ENCODE measurements around the gene XYLT2.

Gene XYLT2

DNA sequence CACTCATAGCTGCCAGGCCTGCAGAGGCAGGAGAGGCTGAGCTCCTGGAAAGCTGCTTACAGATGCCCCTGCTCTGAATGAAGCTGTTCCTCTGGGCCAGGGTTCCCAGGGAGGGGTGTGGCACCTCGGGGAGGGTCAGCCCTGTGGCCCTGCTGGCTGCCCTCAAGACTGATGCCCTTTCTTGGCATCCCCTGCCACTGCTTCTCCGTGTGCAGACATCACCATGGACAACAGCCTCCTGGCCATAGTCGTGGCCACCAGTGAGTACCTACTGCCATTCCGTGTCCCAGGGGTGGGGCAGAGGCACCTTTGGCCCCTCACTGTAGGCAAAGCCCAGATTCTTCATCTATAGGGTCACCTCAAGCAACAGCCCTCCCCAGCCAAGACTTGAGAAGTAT lies 18.1 kb downstream of the XYLT2 start:
- DNase-seq (ENCODE audit: low read depth): no peak

GRCh38 chr17:50364715-50365114 lies 18.8 kb downstream of the XYLT2 start:
- peak; percentile 69 for DNase-seq (ENCODE audit: low read depth)

DNA sequence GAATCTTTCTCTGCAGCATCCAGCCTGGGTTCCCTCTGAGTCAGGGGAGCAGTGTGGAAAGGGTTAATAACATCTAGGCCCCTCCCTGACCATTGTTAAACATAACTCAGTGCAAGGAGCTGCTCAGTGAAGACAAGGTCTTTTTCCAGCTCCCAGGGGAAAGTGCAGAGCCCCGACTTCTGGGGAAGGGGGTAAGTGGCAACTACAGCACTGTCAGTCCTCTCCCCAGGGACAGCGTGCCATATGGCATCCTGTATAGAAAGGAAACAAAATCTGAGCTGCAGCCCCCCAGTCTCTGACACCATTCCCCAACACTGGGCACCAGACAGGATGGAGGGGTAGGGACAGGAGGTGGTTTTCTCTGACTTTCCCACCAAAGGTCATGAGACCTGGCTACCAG lies 19.2 kb downstream of the XYLT2 start:
- no peak for DNase-seq (ENCODE audit: low read depth)

DNA sequence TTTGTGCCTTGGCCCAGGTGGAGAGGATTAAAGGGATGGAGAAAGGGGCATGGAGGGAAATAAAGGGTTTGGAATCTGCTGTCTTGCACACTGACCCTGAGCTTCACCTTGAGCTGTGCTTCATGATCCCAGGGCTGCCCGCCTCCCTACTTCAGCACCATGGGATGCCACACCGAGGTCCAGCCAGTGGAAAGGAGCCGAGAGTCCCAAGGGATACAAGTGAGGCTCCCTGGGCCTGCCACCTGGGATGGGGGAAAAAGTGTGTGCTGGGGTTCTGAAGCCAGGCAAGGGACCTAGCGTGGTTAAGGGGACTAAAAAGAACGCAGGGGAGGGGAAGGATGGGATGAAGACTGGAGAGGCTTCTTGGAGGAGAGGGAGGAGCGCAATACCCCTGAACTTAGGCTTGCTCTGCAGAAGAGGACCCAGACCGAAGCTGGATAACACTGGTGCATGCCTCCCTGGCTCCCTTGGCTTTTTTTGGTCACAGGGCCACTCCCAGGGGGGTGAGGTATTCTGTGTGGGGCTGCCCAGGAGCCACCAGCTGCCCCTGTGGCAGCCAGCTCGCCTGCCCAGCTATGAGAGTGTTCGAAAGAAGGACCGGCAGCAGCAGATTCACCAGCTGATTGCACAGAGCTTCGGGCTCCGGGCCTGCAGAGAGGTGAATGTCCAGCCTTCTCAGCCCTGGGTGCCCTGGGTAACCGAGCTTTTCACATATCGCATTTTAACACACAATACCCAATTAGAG lies 19.9 kb downstream of the XYLT2 start:
- DNase-seq (ENCODE audit: low read depth): no peak

GRCh38 chr17:50367401-50367800 lies 21.5 kb downstream of the XYLT2 start:
- DNase-seq (ENCODE audit: low read depth): no peak

- DNase-seq (ENCODE audit: low read depth): no peak
Measured at GRCh38 chr17:50370052-50370451, 24.1 kb downstream of the XYLT2 start.

- DNase-seq (ENCODE audit: low read depth): no peak
Measured at GRCh38 chr17:50371526-50371925, 25.6 kb downstream of the XYLT2 start.

DNA sequence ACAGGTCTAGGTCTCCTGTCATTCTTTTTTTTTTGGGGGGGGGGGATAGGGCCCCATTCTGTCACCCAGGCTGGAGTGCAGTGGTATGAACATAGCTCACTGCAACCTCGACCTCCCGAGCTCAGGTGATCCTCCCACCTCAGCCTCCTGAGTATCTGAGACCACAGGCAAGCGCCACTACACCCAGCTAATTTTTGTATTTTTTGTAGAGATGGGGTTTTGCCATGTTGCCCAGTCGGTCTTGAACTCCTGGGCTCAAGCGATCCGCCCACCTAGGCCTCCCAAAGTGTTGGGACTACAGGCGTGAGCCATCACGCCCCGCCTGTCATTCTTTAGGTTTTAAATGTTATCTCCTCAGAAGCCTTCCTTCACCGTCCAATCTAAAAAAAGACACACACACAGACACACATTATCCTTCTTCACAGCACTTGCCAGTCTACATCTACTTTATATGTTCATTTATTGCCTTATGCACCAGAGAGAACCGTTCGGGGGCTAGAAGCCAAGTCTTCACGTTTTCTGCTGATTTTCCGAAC lies 26.4 kb downstream of the XYLT2 start:
- DNase-seq (ENCODE audit: low read depth): no peak

DNA sequence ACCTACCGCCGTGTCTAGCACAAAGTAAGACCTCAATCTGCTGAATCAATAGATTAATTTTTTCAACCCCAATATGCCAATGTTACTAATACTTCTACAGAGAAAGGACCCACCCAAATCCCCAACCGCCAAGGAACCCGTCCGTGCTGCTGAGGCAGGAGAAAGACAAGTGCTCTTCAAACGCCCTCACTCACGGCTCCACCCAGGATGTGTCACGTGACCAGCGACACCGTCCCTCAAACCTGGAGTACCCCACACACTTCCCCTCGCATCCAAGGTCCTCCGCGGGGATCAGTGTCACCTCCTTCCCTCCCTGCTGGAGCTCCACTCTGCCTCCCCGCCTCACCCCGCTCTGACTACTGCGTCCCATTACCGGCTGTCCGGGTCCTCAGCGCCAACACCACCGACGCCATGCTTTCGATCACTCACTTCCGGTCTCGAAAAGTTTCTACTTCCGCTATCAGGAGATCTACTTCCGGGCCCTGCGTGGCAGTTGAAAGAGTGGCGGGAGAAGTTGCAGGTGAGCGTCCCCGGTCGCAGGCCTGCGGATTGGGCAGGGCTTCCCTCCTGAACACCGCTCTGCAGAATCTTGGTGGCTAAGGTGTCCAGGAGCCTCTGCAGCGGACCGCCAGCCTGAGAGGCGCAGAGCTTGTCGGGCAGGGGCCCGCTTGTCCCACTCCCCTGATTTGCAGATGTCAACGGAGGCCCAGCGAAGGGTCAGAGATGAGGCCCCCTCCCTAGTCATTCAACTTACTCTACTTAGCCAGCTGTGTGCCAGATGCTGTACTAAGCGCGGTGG lies 27.0 kb downstream of the XYLT2 start, which contains the start of the genes EME1 and MRPL27:
EME1 (plus strand) TSS at position 472 of the 799 bp plus-strand sequence. CDS start 1,980 bp downstream, outside the sequence.
MRPL27 (minus strand) TSS at position 427 of the 799 bp plus-strand sequence; CDS start at position 413, 14 bp downstream.
- DNase-seq (ENCODE audit: low read depth): peak; percentile 77

GRCh38 chr17:50373705-50374104 lies 27.8 kb downstream of the XYLT2 start:
- DNase-seq (ENCODE audit: low read depth): no peak

DNA sequence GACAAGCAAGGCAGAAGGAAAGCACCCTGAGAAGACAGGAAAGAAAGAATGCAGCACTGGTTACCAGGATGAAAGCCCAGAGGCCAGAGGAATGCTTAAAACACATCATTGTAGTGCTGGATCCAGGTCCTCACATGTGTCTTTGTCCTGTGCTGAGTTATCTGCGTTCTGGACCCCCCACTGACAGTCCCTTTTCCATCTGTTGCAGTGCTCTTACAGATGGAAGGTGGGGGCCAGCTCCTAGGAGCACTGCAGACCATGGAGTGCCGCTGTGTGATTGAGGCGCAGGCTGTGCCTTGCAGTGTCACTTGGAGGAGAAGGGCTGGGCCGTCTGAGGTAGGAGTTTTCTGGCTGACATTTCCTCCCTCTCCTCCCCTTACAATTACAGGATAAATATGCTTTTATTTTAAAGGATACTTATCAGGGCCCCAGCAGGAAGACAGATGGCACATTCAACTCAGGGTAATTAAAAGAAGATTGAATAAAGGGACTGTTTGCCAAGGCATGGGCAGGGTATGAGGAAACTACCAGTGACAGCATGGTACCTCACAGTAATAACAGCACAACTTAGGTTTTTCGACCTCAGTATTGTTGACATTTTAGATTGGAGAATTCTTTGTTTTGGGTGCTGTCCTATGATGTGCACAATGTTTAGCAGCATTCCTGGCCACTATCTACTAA lies 30.1 kb downstream of the XYLT2 start:
- DNase-seq (ENCODE audit: low read depth): no peak

GRCh38 chr17:50379351-50380132 lies 33.6 kb downstream of the XYLT2 start:
- no peak for DNase-seq (ENCODE audit: low read depth)

GRCh38 chr17:50380369-50381259 lies 34.7 kb downstream of the XYLT2 start:
- DNase-seq (ENCODE audit: low read depth): no peak

DNA sequence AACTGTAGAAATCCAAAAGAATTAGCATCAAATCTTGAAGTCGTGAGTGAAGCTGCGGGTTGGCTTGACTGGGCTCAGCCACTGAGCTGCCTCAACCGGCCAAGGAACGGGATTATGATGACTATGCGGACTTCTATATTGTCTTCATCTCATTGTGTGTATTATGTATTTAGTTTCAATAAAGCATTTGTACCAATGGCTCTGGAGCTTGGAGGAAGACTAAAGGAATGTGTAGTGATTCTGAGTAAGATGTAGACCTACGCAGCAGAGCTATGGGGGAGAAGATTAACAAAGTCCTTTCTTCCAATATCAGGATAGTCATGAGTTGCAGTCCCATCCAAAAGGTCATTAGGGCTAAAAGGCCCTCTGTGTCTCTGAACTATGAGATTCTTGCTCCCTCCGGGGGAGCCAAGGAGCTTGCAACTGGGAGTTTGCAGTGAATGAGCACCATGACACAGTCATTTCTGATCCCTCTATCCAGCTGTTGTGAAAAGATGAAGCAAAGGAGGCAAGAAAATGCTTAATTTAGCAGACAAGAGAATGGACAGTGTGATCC lies 35.4 kb downstream of the XYLT2 start:
- DNase-seq (ENCODE audit: low read depth): no peak

GRCh38 chr17:50381920-50382319 lies 36.0 kb downstream of the XYLT2 start:
- peak; percentile 41 for DNase-seq (ENCODE audit: low read depth)

GRCh38 chr17:50382931-50383330 lies 37.0 kb downstream of the XYLT2 start:
- no peak for DNase-seq (ENCODE audit: low read depth)

DNA sequence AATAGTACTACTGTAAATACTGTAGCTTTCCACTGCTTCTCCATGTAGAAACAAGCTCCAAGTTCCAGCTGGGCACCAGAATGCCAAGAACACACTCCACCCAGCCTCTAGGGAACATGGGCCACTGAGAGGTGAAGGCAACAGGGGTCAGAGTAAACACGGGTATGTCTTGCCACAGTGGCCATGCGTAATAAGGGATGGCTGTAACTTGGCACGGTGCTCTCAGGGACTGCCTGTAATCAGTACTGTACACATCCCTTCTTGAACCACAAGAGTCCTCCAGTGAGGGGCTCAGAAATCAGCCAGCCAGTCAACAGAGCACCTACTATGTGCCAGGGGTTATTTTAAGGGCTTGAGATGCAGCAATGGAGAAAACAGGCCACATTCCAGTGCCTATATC lies 40.6 kb downstream of the XYLT2 start:
- DNase-seq (ENCODE audit: low read depth): no peak

GRCh38 chr17:50388728-50389127 lies 42.8 kb downstream of the XYLT2 start:
- no peak for DNase-seq (ENCODE audit: low read depth)

DNA sequence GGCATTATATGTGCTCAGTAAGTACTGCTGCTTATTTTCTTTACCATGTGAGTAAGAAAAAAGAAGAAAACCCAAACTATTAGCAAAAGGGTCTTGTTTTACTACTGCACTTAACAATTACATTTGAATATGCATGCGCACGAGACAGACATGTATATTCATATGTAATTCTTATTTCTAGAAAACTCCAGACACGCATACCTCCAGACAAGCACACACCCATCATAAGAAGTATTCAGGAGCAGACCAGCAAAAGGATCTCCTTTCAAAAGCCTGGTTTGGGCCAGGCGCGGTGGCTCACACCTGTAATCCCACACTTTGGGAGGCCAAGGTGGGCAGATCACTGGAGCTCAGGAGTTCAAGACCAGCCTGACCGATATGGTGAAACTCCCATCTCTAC lies 43.6 kb downstream of the XYLT2 start:
- DNase-seq (ENCODE audit: low read depth): no peak

GRCh38 chr17:50392621-50393020 lies 46.7 kb downstream of the XYLT2 start:
- DNase-seq (ENCODE audit: low read depth): no peak
